ENCODE results near the gene TCP11.
A peak's percentile ranks its signal among the peaks of the same experiment; 100 is the strongest.

TCP11 gene

DNA sequence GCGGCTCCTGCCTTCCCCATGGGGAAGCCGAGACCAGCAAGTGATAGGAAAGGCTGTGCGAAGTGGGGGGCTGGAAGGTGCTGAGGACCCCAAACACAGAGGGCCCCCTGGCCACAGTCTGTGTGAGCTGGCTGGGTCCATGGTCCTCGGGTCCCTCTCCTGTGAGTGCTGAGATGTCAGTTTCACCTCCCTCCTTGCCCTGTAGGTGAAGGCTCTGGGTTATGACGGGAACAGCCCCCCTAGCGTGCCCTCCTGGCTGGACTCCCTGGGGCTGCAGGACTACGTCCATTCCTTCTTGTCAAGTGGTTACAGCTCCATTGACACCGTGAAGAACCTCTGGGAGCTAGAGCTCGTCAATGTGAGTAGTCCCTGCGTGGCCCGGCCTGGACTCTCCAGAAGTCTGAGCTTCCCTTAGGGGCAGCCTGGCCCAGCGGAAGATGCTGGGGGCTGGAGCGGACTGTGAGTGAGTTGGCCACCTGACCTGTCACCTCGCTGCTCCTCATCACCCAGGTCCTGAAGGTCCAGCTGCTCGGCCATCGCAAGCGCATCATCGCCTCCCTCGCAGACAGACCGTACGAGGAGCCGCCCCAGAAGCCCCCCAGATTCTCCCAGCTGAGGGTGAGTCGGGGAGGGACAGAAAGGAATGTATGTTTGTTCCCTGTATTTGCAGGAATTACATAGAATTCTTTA lies 61.7 kb downstream of the TCP11 start:
- Mint-ChIP-seq H3K36me3 (ENCODE audit: low read depth) (peaks cover 53% of the 10 kb centered on the region), H3K27me3 (no peaks in the 10 kb centered on the region), H3K4me1 (ENCODE audit: low read depth) (no peaks in the 10 kb centered on the region), H3K27ac (no peak overlapping the region), H3K4me3 (no peak overlapping the region), H3K9me3 (no peaks in the 10 kb centered on the region)
- DNase-seq: no peak

GRCh38 chr6:35078896-35079295 lies 62.2 kb downstream of the TCP11 start:
- peaks cover 53% of the 10 kb centered on the region for H3K36me3 Mint-ChIP-seq (ENCODE audit: low read depth)
- H3K9me3 Mint-ChIP-seq: no peaks in the 10 kb centered on the region

GRCh38 chr6:35078226-35078850 lies 62.8 kb downstream of the TCP11 start:
- no peaks in the 10 kb centered on the region for H3K27me3 Mint-ChIP-seq
- peaks cover 49% of the 10 kb centered on the region for H3K36me3 Mint-ChIP-seq (ENCODE audit: low read depth)
- no peak overlapping the region for H3K27ac Mint-ChIP-seq
- no peaks in the 10 kb centered on the region for H3K9me3 Mint-ChIP-seq
- H3K4me3 Mint-ChIP-seq: no peak overlapping the region
- H3K4me1 Mint-ChIP-seq (ENCODE audit: low read depth): no peaks in the 10 kb centered on the region
- no peak for DNase-seq

More at GRCh38 chr6:35078896-35079295, 62.2 kb downstream of the TCP11 start:
- Mint-ChIP-seq H3K27ac (no peak overlapping the region), H3K27me3 (no peaks in the 10 kb centered on the region), H3K4me1 (ENCODE audit: low read depth) (no peaks in the 10 kb centered on the region), H3K4me3 (no peak overlapping the region)
- DNase-seq: no peak

- no peaks in the 10 kb centered on the region for H3K9me3 Mint-ChIP-seq
- peaks cover 47% of the 10 kb centered on the region for H3K36me3 Mint-ChIP-seq (ENCODE audit: low read depth)
- no peak overlapping the region for H3K4me3 Mint-ChIP-seq
- DNase-seq: no peak
- H3K4me1 Mint-ChIP-seq (ENCODE audit: low read depth): no peaks in the 10 kb centered on the region
- no peaks in the 10 kb centered on the region for H3K27me3 Mint-ChIP-seq
- H3K27ac Mint-ChIP-seq: no peak overlapping the region
Observed at GRCh38 chr6:35077713-35078105, 63.4 kb downstream of the TCP11 start.

DNA sequence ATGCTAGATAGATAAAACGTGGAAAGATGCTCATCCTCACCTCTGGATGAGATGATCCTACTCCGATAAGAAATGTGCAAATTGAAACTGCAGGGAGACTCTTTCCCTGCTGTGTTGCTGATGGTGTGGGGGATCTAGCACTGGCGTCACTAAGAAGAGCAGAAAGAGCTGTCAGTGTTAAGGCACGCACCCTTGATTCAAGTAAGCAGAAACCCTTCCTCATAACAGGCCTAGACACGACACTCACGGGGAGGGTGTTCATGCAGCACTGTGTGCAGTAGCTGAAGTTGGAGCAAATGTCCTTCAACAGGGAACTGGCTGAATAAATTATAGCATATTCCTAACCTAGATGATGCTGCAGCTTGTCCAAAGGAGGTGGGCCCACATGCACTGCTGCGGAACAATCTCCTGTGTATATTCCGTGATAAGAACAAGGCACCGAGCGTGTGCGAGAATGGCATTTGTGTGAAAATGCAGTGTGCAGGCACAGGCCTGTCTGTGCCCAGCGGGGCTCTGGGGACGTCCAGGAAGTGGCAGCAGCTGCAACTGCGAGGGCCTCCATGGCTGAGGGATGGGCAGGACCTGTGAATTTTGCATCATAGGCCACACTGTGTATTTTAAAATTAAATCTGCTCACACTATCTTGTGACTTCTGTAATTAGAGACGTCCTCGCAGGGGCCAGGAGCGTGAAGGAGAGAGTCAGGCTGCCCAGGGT lies 64.0 kb downstream of the TCP11 start:
- no peak for DNase-seq
- Mint-ChIP-seq H3K4me3 (no peak overlapping the region), H3K4me1 (ENCODE audit: low read depth) (no peaks in the 10 kb centered on the region), H3K27me3 (no peaks in the 10 kb centered on the region), H3K36me3 (ENCODE audit: low read depth) (peaks cover 44% of the 10 kb centered on the region), H3K9me3 (no peaks in the 10 kb centered on the region), H3K27ac (no peak overlapping the region)

DNA sequence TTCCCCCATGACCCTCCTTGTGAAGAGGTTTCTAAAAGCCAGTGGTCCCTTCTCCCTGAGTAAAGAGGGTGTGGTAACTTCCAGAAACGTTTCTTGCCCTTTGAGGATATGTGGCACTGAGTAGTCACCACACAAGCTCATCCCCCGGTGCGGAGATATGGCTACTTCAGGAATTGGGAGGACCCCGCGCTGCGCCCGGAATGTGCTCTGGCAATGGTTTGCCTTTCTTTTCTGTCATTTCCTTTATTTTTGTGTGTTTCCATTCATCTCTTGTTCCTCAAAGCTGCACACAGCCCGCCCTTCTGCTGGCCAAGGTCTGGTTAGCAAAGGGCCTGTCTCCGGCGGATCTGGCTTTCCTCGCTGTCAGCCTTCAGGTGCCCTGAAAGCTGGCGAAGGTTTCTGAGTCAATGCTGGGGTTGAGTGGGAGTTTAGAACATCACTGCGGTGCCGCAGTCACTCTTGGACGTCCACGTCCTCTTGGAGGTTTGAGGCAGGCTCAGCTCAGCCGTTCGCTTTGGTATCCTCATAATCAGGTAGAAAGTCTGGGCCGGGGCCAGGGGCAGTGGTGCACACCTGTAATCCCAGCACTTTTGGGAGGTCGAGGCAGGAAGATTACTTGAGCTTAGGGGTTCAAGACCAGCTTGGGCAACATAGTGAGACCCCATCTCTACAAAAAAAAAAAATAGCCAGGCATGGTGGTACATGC lies 67.2 kb downstream of the TCP11 start:
- no peak for DNase-seq
- Mint-ChIP-seq H3K36me3 (ENCODE audit: low read depth) (peaks cover 22% of the 10 kb centered on the region), H3K27ac (no peak overlapping the region), H3K27me3 (no peaks in the 10 kb centered on the region), H3K4me3 (no peak overlapping the region), H3K4me1 (ENCODE audit: low read depth) (no peaks in the 10 kb centered on the region), H3K9me3 (no peaks in the 10 kb centered on the region)

GRCh38 chr6:35073211-35073610 lies 67.9 kb downstream of the TCP11 start:
- H3K4me3 Mint-ChIP-seq: no peak overlapping the region

GRCh38 chr6:35072698-35073055 lies 68.5 kb downstream of the TCP11 start:
- DNase-seq: no peak
- no peaks in the 10 kb centered on the region for H3K27me3 Mint-ChIP-seq
- H3K27ac Mint-ChIP-seq: no peak overlapping the region

More at GRCh38 chr6:35073211-35073610, 67.9 kb downstream of the TCP11 start:
- Mint-ChIP-seq H3K4me1 (ENCODE audit: low read depth) (no peaks in the 10 kb centered on the region), H3K36me3 (ENCODE audit: low read depth) (peaks cover 22% of the 10 kb centered on the region), H3K27ac (no peak overlapping the region), H3K27me3 (no peaks in the 10 kb centered on the region), H3K9me3 (no peaks in the 10 kb centered on the region)
- no peak for DNase-seq

DNA sequence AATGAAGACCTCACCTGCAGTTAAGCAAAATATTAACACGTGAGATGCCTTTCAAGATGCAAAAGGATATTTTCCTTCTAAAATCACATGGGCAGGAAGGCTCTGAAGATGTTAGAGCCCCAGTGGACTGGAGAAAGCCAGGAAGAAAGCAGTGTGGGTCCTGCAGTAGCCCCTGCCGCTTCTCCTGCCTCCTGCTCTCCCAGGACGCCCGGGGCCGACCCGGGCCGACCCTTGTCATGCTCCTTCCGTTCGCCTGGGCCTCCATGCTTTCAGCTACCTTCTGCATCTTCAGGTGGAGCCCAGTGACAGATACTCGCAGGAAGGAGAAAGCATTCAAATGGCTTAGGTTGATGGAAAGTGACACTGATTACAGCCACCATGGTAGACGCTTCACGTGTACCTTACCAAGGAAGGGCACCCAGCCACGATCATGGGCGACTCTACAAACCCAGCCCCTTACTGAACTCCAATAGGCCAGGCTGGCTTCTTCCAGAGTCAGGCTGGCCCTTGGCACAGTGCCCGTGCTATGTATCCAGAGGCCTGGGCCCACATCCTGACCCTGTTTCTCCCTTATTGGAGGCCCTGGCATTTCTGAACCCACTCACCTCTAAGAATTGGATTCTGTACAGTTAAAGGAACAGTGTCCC lies 69.0 kb downstream of the TCP11 start:
- no peaks in the 10 kb centered on the region for H3K4me1 Mint-ChIP-seq (ENCODE audit: low read depth)
- H3K27me3 Mint-ChIP-seq: no peaks in the 10 kb centered on the region
- no peak overlapping the region for H3K4me3 Mint-ChIP-seq
- peaks cover 20% of the 10 kb centered on the region for H3K36me3 Mint-ChIP-seq (ENCODE audit: low read depth)
- H3K9me3 Mint-ChIP-seq: no peaks in the 10 kb centered on the region
- no peak for DNase-seq
- H3K27ac Mint-ChIP-seq: no peak overlapping the region

More at GRCh38 chr6:35072698-35073055, 68.5 kb downstream of the TCP11 start:
- Mint-ChIP-seq H3K4me3 (no peak overlapping the region), H3K4me1 (ENCODE audit: low read depth) (no peaks in the 10 kb centered on the region), H3K9me3 (no peaks in the 10 kb centered on the region), H3K36me3 (ENCODE audit: low read depth) (peaks cover 22% of the 10 kb centered on the region)

DNA sequence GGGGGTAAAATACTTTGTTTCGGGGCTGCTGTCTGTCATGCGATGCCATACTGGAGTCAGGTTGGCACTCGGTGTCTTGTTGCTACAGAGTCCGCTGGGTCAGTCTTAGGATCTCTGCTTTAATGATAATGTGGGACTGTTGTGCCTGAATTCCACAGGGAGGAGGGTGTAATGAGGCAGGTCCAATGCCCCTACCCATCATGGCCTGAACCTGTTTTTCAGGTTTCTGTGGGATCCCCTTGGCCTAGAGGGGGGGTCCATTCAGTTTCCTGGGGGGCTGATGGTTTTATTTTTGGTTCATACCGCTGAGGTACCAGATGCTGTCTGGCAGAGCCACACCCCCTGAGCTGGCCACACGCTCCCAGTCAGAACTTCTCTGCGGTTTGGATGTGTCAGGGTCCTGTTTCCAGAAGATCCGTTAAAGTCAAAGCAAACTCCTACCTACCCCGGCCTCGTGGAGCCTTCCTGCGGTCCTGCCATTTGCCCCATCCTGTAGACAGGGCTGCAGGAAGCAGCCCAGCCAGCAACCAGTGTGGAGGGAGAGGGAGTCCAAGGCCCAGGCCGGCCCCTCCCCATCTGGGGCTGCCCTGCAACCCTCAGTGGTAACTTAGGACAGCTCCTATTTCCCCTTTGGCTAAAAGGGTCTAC lies 69.7 kb downstream of the TCP11 start:
- no peaks in the 10 kb centered on the region for H3K9me3 Mint-ChIP-seq
- H3K27ac Mint-ChIP-seq: no peak overlapping the region
- H3K36me3 Mint-ChIP-seq (ENCODE audit: low read depth): peaks cover 17% of the 10 kb centered on the region
- H3K4me3 Mint-ChIP-seq: no peak overlapping the region
- no peak for DNase-seq
- no peaks in the 10 kb centered on the region for H3K4me1 Mint-ChIP-seq (ENCODE audit: low read depth)
- no peaks in the 10 kb centered on the region for H3K27me3 Mint-ChIP-seq

DNA sequence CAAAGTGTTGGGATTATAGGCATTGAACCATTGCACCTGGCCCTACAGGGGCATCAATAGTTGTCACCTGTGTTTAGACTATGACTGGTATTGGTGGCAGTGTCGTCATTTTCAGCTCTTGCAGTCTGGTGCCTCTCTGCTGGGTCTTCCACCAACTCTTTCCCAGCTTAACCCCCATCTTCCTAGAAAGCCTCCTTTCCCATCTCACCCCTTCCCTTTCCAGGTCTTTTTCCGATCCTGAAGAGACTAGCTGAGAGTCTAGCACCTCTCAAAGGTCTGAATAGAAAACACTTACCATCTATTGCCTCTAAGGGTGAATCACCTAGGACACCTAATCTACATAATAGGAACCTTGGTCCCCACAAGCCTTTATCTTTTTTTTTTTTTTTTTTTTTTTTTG lies 71.0 kb downstream of the TCP11 start:
- no peak overlapping the region for H3K27ac Mint-ChIP-seq
- H3K4me1 Mint-ChIP-seq (ENCODE audit: low read depth): no peaks in the 10 kb centered on the region
- no peak overlapping the region for H3K4me3 Mint-ChIP-seq
- DNase-seq: no peak
- no peaks in the 10 kb centered on the region for H3K9me3 Mint-ChIP-seq
- peaks cover 17% of the 10 kb centered on the region for H3K36me3 Mint-ChIP-seq (ENCODE audit: low read depth)
- H3K27me3 Mint-ChIP-seq: no peaks in the 10 kb centered on the region

DNA sequence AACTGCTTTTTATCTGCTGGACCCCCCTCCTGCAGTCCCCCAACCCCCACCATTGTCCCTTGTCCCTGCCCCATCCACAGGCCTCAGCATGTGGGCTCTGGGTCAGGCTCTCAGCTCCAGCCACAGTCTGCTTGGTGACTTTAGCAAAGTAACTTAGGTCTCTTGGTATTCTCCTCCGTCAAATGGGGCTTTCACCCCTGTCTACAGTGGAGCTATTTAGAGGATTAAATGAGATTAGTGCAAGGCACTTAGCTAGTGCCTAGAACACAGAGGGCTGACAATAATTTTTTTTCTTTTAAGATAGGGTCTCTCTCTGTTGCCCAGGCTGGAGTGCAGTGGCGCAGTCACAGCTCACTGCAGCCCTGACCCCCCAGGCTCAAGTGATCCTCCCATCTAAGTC lies 71.9 kb downstream of the TCP11 start:
- no peak for DNase-seq
- H3K27ac Mint-ChIP-seq: no peak overlapping the region
- H3K27me3 Mint-ChIP-seq: no peaks in the 10 kb centered on the region
- H3K9me3 Mint-ChIP-seq: no peaks in the 10 kb centered on the region
- H3K36me3 Mint-ChIP-seq (ENCODE audit: low read depth): peaks cover 15% of the 10 kb centered on the region
- no peak overlapping the region for H3K4me3 Mint-ChIP-seq
- H3K4me1 Mint-ChIP-seq (ENCODE audit: low read depth): no peaks in the 10 kb centered on the region

DNA sequence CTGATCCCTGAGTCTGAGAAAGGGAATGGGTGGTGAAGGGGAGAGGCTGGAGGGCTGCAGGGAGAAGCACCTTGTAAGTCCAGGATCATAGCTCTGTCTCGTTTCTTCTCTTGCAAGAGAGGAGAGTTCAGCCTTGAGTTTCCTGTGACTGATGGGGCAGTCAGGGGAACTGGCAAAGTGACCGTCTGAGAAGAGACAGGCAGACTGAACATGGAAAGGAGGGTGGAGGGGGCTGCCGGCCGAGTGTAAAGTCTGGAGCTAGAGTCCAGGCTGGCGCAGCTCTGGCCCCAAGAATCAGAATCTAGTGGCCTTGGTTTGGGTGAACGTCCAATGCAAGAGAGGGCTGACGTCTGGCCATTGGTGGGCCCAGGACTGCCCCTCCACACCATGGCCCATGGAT lies 72.5 kb downstream of the TCP11 start:
- no peak for DNase-seq
- Mint-ChIP-seq H3K9me3 (no peaks in the 10 kb centered on the region), H3K36me3 (ENCODE audit: low read depth) (peaks cover 13% of the 10 kb centered on the region), H3K27ac (peak overlapping the region; percentile 7), H3K4me3 (no peak overlapping the region), H3K4me1 (ENCODE audit: low read depth) (no peaks in the 10 kb centered on the region), H3K27me3 (no peaks in the 10 kb centered on the region)

GRCh38 chr6:35068206-35068605 lies 72.9 kb downstream of the TCP11 start:
- no peaks in the 10 kb centered on the region for H3K4me1 Mint-ChIP-seq (ENCODE audit: low read depth)

More at GRCh38 chr6:35068206-35068605, 72.9 kb downstream of the TCP11 start:
- no peak overlapping the region for H3K27ac Mint-ChIP-seq
- H3K36me3 Mint-ChIP-seq (ENCODE audit: low read depth): peaks cover 17% of the 10 kb centered on the region
- H3K27me3 Mint-ChIP-seq: no peaks in the 10 kb centered on the region
- no peak overlapping the region for H3K4me3 Mint-ChIP-seq
- no peaks in the 10 kb centered on the region for H3K9me3 Mint-ChIP-seq
- no peak for DNase-seq
